Right renal cortex interstitium (tissue), 3 donors: ENCODE results near the gene SYT1. TPM values are rescaled to one million over a fixed set of nuclear protein-coding genes. Genes with fewer than 3 reads are reported as not detected.
"Not testable (repeated sequence)": the region's sequence is repeated elsewhere in the genome, so short reads cannot be mapped to it uniquely, and the experiment has no call there.

Experiments used
- DNase-seq, 3 donors: peaks; one replicate each; pipeline ENCODE4 v3.0.0-alpha.2; 2013; ENCODE audit warnings: low read depth in 3 of 3, low spot score in 2 of 3
- polyA plus RNA-seq, 3 donors: library from polyadenylated mRNA; unstranded; fragments of 120-200 nt; gene quantifications; one replicate each; pipeline ENCODE4 v1.2.1, GENCODE V29; 2013; ENCODE audit not compliant: insufficient read length in 3 of 3

The SYT1 gene
- polyA plus RNA-seq, 3 donors = 21.4 to 23.9 (median 21.8) TPM

DNA sequence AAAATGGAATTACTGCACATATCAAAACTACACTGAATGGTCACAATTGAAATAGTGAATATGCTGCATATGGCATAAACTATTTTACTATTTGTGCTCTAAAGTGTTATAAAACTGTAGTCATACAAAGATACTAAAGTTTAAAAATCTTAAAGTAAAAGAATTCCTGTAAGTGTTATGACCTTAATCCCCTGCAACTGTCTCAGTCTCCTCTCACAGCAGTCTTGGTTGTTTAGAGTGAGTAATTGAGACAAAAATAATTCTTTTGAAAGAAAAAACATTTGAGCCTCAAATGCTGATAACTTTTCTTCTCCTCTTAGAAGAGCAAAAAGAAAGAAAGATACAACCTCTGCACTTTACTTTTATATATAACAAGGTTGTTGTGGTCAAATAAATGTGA, 99.9 kb downstream of the SYT1 start:
- DNase-seq = no peak

DNA sequence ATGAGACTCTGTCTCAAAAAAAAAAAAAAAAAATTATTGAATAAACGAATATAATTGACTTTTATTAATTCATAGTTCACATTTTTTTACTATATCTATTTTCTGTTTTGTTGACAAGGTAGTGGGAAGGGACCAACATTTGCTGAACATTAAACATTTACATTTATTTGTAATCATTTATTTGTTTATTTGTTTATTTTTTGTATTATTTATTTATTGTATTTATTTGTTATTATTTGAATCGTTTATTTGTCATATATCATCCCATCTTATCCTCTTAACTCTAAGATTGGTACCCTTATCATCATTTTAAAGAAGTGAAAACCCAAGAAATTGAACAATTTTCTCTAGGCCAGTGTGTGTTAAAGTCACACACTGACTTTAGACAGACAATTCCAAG, 101.5 kb downstream of the SYT1 start:
- DNase-seq = no peak

DNA sequence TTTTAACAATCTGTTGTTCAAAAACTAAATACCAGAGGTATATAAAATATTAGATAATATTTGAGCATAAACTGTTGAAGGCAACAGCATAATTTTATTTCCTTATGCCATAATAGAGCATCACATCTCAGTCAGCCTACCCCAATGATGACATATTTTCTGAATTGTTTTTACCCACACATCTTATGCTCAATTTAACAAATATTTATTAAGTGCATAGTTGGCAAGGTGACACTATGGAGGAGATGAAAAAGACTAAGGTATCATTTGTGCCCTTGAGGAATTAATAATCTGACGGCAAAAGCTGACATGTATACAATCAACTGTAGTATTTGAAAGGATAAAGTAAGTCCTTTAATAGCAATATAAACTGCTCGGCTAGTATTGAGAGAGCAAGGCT, 102.4 kb downstream of the SYT1 start:
- DNase-seq = no peak

DNA sequence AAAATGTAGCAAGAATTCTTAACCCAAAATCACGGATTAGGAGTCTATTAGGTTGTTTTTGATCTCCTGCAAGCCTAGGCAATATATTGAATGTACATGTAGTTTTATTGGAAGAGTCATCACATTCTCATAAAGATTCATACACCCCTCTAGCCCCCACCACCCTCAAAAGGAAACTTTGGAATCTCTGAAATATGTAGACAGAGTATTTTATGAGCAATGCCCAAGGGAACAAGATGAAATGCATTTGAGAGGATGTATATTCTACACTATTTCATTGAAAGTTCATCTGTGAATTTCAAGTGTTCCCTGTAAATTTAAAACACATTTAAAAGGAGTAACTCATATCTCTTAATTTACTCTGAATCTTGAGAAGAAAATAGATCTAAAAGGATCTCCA, 103.7 kb downstream of the SYT1 start:
- DNase-seq = no peak

DNA sequence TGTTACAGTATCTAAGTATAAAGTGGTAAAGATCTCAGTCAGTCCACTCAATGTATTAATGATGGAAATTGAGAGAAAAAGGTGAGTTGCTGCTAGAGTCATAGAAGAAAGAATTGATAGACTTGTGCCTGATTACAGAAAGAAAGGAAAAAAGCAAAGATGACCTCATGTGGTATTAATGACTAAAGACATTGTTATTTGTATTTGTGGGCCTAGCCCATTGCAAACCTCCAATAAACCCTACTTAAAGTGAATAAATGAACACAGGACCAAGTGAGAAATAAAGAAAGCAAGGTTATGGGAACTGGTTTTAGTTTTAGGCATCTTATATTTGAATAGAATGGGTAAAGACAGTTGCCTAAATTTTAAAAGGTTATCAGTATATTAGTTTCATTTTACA, 105.5 kb downstream of the SYT1 start:
- DNase-seq = no peak

DNA sequence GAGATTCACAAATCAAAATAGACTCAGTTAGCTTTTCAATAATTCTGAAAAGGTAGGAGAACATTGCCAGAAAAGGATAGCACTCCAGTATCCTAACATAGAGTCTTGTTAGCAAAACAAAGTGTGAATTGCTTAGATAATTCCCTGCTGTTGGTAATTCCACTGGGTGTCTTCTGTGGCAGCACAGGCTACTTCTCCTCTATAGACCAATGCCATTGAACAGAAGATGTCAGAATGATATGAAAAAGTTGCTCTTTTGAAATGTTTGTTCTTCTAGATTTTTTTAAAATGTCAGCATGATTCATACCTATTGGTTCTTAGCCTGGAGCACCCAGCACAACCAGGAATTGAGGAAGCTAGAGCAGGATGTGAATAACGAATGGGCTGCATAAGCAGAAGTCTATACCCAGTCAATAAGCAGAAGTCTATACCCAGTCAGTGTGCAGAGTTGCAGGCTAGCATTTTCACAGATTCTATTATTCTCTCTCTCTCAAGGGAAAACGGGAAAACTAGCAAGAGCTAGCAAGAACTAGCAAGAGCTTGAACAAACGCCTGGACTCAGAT, 112.8 kb downstream of the SYT1 start:
- no peak for DNase-seq

DNA sequence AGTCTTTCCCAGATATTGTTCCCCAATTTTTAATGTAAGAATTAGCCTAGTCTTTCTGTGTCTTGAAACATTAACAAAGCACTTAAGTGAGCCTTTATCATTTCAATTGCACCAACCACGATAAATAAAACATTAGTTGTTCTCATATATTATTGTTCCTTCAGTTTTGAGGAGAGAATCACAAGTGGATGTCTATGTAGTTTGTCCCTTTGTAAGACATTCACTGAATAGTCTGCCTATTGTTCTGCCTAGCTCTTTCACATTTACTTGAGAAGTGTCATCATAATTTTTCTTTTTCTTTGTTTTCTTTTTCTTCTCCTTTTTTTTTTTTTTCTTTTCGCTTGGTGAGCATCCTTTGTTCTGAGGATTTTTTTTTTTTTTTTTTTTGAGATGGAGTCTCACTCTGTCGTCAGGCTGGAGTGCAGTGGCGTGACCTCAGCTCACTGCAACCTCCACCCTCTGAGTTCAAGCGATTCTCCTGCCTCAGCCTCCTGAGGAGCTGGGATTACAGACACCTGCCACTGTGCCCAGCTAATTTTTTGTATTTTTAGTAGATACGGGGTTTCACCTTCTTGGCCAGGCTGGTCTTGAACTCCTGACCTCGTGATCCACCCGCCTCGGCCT, 129.7 kb downstream of the SYT1 start:
- DNase-seq = no peak

DNA sequence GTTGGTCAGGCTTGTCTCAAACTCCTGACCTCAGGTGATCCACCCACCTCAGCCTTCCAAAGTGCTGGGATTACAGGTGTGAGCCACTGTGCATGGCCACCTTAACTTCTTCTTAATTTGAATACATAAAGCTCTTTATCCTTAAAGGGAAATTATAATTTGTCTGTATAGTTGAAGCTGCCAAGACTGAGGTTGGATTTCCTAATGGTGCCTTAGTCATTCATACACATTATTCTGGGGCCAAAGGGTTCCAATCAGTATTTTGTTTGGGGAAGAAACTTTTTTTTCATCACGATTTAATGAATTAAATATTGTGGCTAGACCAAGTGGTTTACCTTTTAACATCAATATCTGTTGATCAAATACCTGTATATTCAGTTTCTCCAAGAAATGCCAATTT, 135.9 kb downstream of the SYT1 start:
- DNase-seq = no peak

DNA sequence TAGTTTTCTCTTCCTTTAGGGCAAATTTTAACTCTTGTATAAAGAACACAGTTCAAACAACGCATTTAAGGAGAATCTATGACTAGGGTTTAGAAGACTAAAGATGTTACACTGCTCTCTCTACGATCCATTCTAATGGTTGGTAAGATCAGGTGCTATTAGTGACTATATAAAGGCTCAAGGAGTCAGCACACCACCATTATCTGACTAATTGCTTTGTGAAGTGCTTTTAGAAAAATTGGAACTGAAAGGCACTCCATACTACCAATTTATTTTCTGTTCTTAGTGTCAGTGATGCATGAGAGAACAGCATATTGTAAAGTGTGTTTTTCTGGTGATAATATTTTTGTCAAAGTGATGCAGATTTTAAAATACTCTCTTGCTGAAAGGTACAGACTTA, 136.8 kb downstream of the SYT1 start:
- DNase-seq = no peak

DNA sequence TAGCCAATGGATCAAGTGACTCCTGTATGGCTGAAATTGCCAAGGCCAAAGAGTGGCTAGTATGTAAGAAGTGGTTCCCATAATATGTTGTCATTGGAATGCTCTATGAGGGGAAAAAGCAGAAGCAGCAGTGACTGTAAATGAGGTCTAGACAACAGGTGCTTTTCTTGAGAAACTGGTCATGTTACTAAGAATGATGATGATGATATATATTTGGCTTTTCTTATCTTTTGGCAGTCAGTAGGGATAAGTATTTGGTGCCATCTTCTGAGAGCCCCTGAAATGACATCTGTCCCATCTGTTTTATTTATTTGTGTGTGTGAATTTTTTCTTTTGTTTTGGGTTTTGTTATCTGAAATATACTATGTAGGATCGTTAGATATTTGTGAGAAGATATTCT, 141.7 kb downstream of the SYT1 start:
- no peak for DNase-seq

DNA sequence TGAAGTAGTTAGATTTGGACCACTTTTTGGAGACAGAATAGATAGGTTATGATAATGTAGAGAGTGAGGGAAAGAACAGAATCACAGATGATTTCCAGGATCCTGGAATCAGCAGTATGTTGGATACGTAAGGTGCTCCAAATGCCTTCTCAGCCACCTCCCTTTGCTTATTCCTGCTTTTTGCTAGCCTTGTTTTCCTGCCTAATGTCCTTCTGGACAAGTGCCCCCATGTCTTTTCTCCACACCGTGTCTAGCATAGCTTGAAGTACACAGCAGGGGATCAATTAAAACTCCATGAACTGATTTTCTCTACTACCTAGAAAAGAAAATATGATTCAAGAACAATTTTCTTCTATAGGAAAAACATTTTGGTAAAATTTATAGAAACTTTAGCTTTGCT, 144.0 kb downstream of the SYT1 start:
- DNase-seq = no peak

DNA sequence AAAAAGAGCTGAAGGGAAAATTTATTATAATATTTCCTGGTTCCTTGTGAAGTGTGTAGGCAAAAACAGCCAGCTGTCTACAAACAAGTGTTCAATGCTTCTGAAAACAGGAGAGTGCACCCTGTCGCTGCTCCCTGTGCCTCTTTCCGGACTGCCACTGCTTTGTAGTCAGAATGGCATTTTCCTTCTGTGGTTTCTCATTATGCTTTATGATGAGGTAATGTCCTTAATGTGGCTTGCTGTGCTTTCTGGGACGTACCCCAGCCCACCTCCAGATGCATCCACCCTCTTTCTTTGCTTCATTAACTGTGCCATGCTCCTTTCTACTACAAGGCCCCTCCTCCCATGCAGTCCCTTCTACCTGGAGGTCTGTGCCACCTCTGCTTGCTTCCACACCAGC, 148.1 kb downstream of the SYT1 start:
- no peak for DNase-seq

DNA sequence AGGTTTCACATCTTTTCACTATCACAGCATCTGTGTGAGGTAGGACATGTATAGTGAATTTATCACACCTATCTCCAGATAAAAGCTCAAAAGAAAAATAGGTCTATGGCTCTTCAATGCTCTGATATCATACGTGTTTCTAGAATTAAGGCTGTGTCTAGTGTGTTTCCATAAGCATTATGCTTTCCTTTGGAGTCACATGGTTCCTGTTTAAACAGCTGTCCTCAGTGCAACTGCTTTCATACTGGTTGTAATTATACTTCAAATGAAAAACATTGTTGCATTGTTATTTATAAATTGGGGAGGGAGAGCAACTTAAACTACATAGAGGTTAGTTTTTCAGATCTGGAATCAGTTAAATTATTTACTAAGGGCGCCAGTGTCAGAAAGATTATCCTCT, 151.6 kb downstream of the SYT1 start:
- DNase-seq = peak in 2 of 3 donors; percentile 7 to 12

DNA sequence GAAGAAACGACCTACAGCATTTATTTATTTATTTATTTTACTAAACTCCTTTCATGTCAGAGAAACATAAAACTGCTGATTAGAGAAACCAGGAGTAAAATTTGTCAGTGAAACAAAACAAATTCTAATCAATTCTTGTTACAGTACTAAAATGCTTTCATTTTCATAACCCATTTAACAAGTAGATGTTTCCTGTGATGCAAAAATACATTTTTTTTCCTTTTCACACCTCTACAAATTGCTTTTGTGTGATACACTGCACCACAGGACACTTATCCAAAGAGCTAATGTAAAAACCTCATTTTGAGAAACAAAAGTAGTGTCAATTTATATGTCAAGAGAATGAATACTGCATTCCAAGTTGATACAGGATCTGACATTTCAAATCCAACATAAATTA, 155.1 kb downstream of the SYT1 start:
- DNase-seq = no peak

DNA sequence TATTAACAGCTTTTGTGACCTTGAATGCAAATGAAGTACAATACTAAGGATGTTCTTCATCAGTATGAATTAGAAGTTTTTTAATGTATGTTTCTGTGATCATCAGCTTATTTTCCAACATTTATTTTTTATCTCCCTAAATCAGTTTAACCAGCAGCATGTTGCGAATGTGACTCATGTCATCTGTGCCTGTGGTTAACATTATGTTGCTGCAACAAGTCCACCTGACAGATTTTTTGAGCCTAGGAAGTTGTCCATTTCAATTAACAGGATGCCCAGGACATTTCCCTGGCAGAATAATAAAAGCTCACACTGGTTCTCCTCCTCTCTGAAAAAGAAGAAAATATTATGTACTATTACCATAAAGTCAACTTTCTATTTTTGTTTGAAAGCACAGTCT, 155.5 kb downstream of the SYT1 start:
- DNase-seq = no peak

DNA sequence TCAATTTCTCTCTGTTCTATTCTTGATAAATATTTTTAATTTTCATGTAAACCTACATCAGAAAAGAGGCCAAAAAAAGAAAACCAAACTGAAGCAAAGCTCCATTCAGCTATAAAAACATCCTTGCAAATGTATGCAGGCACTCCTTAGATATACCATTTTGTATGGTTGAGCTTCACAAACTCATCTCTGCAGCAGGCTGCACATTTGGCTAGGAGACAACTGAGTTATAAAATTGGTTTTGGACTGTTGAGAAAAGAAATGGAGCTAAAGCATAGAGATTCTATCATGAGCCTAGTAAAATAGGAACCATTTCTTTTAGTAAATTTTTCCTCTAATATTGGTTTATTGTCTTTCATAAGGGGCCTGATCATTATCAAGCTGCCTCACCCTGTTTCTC, 156.4 kb downstream of the SYT1 start:
- DNase-seq = no peak

DNA sequence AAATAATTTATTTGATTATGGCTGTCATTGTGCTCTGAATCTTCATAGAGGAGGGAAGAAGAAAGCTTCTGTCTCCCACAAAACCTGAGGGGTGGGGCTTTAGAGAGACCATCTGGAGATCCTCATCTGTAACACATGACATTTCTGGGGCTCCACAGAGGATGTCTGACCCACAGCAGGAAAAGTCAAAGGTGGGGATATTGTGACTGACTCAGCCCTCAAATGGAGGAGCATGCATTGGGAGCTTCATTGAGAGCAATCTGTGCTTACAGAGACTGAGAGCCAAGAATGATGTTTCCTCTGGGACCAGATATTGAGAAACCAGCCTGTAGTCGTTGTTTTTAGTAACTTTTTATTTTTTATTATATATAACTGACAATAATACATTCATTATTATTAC, 158.7 kb downstream of the SYT1 start:
- DNase-seq = no peak

DNA sequence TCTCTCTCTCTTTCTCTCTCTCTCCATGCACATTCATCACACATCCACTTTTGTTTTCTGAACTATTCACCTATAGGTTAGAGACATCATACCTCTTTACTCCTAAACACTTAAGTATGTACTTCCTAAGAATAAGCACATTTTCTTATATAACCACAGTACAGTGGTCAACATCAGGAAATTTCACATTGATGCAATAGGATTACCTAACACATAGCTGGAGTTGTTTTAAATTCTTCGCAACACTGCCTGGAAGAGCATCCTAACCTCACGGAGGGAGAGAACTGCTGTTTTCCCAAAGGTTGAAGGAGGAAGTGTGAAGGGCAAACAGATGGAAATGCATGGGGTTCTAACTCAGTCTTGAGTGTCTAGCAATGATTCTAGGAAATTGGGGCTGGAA, 159.2 kb downstream of the SYT1 start:
- DNase-seq = no peak

DNA sequence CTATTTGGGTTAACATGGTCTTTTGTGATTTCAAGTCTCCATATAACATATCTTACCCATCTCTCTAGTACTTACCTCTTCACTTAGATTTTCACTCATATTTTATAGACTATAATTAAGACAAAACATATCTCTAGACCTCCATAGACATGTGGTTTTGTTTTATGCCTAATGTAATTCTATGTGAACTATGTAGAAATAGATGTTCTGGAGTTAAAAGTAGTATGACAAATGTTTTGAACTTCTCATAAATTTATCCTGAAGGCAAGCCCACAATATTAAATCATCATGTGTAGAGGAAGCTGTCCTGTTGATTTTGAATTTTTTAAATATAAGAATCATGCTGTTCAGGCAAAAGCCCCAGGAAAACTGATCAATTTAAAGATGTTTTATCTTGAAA, 169.2 kb downstream of the SYT1 start:
- no peak for DNase-seq

DNA sequence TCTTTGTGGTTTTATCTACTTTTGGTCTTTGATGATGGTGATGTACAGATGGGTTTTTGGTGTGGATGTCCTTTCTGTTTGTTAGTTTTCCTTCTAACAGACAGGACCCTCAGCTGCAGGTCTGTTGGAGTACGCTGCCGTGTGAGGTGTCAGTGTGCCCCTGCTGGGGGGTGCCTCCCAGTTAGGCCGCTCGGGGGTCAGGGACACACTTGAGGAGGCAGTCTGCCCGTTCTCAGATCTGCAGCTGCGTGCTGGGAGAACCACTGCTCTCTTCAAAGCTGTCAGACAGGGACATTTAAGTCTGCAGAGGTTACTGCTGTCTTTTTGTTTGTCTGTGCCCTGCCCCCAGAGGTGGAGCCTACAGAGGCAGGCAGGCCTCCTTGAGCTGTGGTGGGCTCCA, 180.2 kb downstream of the SYT1 start:
- not testable (repeated sequence) for DNase-seq

DNA sequence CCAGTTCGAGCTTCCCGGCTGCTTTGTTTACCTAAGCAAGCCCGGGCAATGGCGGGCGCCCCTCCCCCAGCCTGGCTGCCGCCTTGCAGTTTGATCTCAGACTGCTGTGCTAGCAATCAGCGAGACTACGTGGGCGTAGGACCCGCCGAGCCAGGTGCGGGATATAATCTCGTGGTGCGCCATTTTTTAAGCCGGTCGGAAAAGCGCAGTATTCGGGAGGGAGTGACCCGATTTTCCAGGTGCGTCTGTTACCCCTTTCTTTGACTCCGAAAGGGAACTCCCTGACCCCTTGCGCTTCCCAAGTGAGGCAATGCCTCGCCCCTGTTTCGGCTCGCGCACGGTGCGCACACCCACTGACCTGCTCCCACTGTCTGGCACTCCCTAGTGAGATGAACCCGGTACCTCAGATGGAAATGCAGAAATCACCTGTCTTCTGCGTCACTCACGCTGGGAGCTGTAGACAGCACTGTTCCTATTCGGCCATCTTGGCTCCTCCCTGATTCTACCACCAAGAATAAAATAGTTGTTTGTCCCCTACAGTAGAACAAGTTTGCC, 180.7 kb downstream of the SYT1 start:
- not testable (repeated sequence) for DNase-seq

DNA sequence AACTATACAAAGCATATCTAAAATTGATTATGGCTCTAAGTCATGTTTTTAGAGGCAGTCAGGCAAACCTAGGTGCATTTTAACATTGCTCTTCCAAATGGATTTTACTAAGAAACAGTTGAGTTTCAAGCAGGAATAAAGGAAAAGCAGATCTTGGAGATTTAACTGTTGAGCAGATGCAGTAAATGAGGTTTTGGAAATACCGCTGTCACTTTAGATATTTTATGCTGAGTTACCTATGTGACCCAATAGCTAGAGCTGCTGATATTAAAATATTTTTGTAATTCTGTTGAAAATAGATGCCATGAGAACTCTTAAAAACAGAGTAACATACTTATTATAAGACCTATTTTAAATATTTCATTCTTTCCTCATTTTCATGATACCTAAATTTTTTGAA, 181.4 kb downstream of the SYT1 start:
- no peak for DNase-seq

DNA sequence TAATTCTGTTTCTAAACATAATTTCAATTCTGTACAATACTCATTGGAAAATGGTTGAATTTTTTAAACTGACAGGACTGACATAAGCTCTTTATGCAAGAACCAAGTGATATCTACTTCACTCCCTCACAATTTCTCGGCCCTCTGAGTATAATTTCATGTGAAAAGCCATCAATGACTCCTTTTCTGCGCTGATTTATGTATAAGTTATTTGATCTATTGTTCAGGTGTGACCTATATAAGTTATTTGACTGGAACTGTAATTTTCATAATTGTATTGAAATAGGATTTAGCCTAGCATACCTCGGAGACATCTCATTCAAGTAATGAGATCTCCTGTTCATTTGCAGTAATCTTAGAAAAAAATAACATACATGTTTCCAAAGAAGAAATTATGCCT, 184.4 kb downstream of the SYT1 start:
- DNase-seq = no peak
